HEK293T (cell line): ENCODE measurements around the gene TXNRD2.

Experiments
- CTCF ChIA-PET: fragments of 350-600 bp; formaldehyde crosslinking; extraction: SDS; loops from one replicate; lab custom pipeline; 2021; ENCODE audit warnings: antibody characterized with exemption, inconsistent platforms; lab: Yijun Ruan, JAX
- POLR2A ChIA-PET: fragments of 350-600 bp; formaldehyde crosslinking; extraction: SDS; loops from one replicate; lab custom pipeline; 2020; ENCODE audit warnings: antibody characterized with exemption, inconsistent platforms; lab: Yijun Ruan, JAX
- DNase-seq: peaks from one replicate; pipeline ENCODE4 v3.0.0; 2012; ENCODE audit warnings: mixed read lengths; ENCODE audit errors: extremely low spot score
- ARNT ChIP-seq: fragments of 450-650 bp; IDR thresholded peaks from 2 replicates; pipeline ENCODE4 v1.6.1; 2017; ENCODE audit warnings: mild to moderate bottlenecking
- BHLHE40 ChIP-seq: fragments of 450-650 bp; IDR thresholded peaks from 2 replicates; pipeline ENCODE4 v1.6.1; 2016; ENCODE audit warnings: mild to moderate bottlenecking, moderate library complexity, borderline replicate concordance
- CTBP1 ChIP-seq: fragments of 450-650 bp; IDR thresholded peaks from 2 replicates; pipeline ENCODE4 v1.6.1; 2016; ENCODE audit warnings: borderline replicate concordance
- ELF4 ChIP-seq: fragments of 450-650 bp; IDR thresholded peaks from 2 replicates; pipeline ENCODE4 v1.6.1; 2017; ENCODE audit warnings: antibody characterized with exemption
- FOXA1 ChIP-seq: fragments of 450-650 bp; IDR thresholded peaks from 2 replicates; pipeline ENCODE4 v1.6.1; 2016; ENCODE audit warnings: mild to moderate bottlenecking
- FOXK2 ChIP-seq: fragments of 450-650 bp; IDR thresholded peaks from 2 replicates; pipeline ENCODE4 v1.6.1; 2016; ENCODE audit warnings: mild to moderate bottlenecking
- FOXM1 ChIP-seq: fragments of 450-650 bp; IDR thresholded peaks from 2 replicates; pipeline ENCODE4 v1.6.1; 2017; ENCODE audit warnings: mild to moderate bottlenecking, borderline replicate concordance
- HDGF ChIP-seq: fragments of 450-650 bp; IDR thresholded peaks from 2 replicates; pipeline ENCODE4 v1.6.1; 2017; ENCODE audit warnings: antibody characterized with exemption, borderline replicate concordance
- L3MBTL2 ChIP-seq: fragments of 450-650 bp; conservative IDR thresholded peaks from 2 replicates; pipeline ENCODE4 v1.6.1; 2016; ENCODE audit warnings: mild to moderate bottlenecking
- LEF1 ChIP-seq: fragments of 450-650 bp; IDR thresholded peaks from 2 replicates; pipeline ENCODE4 v1.6.1; 2017; ENCODE audit warnings: mild to moderate bottlenecking, borderline replicate concordance
- NFRKB ChIP-seq: fragments of 450-650 bp; IDR thresholded peaks from 2 replicates; pipeline ENCODE4 v1.6.1; 2016; ENCODE audit warnings: mild to moderate bottlenecking, moderate library complexity
- PKNOX1 ChIP-seq: fragments of 450-650 bp; IDR thresholded peaks from 2 replicates; pipeline ENCODE4 v1.6.1; 2016
- SP1 ChIP-seq: fragments of 450-650 bp; IDR thresholded peaks from 2 replicates; pipeline ENCODE4 v1.6.1; 2017
- SUZ12 ChIP-seq: fragments of 450-650 bp; IDR thresholded peaks from 2 replicates; pipeline ENCODE4 v1.6.1; 2016; ENCODE audit warnings: mild to moderate bottlenecking
- TARDBP ChIP-seq: fragments of 450-650 bp; IDR thresholded peaks from 2 replicates; pipeline ENCODE4 v1.6.1; 2016
- ZNF384 ChIP-seq: fragments of 450-650 bp; IDR thresholded peaks from 2 replicates; pipeline ENCODE4 v1.6.1; 2016

TXNRD2 gene

GRCh38 chr22:19853058-19853878 is 88.3 kb downstream of the TXNRD2 start:
- no peak for DNase-seq
- ChIA-PET POLR2A (interaction anchor here (1.5 to 3.6 kb wide), 4 partner anchors 12 to 33 kb away, joined by 3 to 29 read pairs (median 12); no protein-coding TSS in a partner anchor), CTCF (interaction anchor here (1.0 kb wide), 1 partner anchor 44 kb away, joined by 3 read pairs; no protein-coding TSS in a partner anchor)
- TF ChIP-seq SP1 (no peak), FOXK2 (no peak)

GRCh38 chr22:19852177-19852781 is 89.3 kb downstream of the TXNRD2 start:
- DNase-seq: no peak
- TF ChIP-seq LEF1: no peak
- TF ChIP-seq SP1: no peak
- TF ChIP-seq PKNOX1: no peak
- TF ChIP-seq TARDBP: no peak
- no peak for TF ChIP-seq ARNT
- ChIA-PET CTCF (no interaction called here), POLR2A (interaction anchor here (0.9 to 1.6 kb wide), 2 partner anchors 10 to 91 kb away, joined by 3 to 5 read pairs; no protein-coding TSS in a partner anchor)

- no peak for DNase-seq
- ChIA-PET CTCF (no interaction called here), POLR2A (interaction anchor here (0.9 to 1.6 kb wide), 3 partner anchors 9 to 90 kb away, joined by 3 to 5 read pairs (median 4); no protein-coding TSS in a partner anchor)
- TF ChIP-seq ARNT: no peak
- TF ChIP-seq HDGF: no peak
- TF ChIP-seq TARDBP: no peak
- TF ChIP-seq LEF1: no peak
- no peak for TF ChIP-seq CTBP1
- no peak for TF ChIP-seq NFRKB
- no peak for TF ChIP-seq SUZ12
- no peak for TF ChIP-seq ELF4
- TF ChIP-seq L3MBTL2: no peak
- TF ChIP-seq FOXM1: no peak
- no peak for TF ChIP-seq FOXA1
- no peak for TF ChIP-seq ZNF384
- no peak for TF ChIP-seq PKNOX1
- TF ChIP-seq FOXK2: no peak
- no peak for TF ChIP-seq BHLHE40
- TF ChIP-seq SP1: no peak
These were observed 90.1 kb downstream of the TXNRD2 start for GRCh38 chr22:19851291-19852176.

- ChIA-PET POLR2A (interaction anchor here (1.6 kb wide), 2 partner anchors 8 to 54 kb away, joined by 4 to 5 read pairs; no protein-coding TSS in a partner anchor), CTCF (no interaction called here)
- no peak for TF ChIP-seq ZNF384
- TF ChIP-seq FOXM1: no peak
- TF ChIP-seq FOXA1: no peak
- TF ChIP-seq TARDBP: no peak
- TF ChIP-seq PKNOX1: no peak
- TF ChIP-seq L3MBTL2: no peak
- no peak for TF ChIP-seq ARNT
- TF ChIP-seq HDGF: no peak
- no peak for TF ChIP-seq SP1
- TF ChIP-seq ELF4: no peak
- TF ChIP-seq NFRKB: no peak
- DNase-seq: no peak
These were observed 90.9 kb downstream of the TXNRD2 start for GRCh38 chr22:19850763-19851109.

- no peak for DNase-seq
- TF ChIP-seq SUZ12 (no peak), FOXM1 (no peak), HDGF (no peak), ARNT (no peak), ZNF384 (no peak), PKNOX1 (no peak), FOXK2 (no peak)
- ChIA-PET POLR2A (interaction anchor here (1.6 kb wide), 1 partner anchor 54 kb away, joined by 4 read pairs; no protein-coding TSS in a partner anchor), CTCF (interaction anchor here (0.7 kb wide), 1 partner anchor 68 kb away, joined by 3 read pairs; no protein-coding TSS in a partner anchor)
These were observed 91.5 kb downstream of the TXNRD2 start for GRCh38 chr22:19849835-19850762.
